Fibroblast of pulmonary artery (primary cell): Measurements from ENCODE around the gene PCID2.

Experiments used
- DNase-seq: peaks from one replicate; pipeline ENCODE4 v3.0.0-alpha.2; 2010; ENCODE audit warnings: low read depth
- H3K4me3 ChIP-seq: replicated peaks from 2 replicates; pipeline ENCODE4 v1.5.1; 2011; ENCODE audit warnings: low read depth, mild to moderate bottlenecking, control low read depth, low read length, moderate library complexity
- TF ChIP-seq, protein P1 (sequence below): IDR thresholded peaks from 2 replicates; pipeline ENCODE4 v1.5.1; 2011; ENCODE audit warnings: mild to moderate bottlenecking, control low read depth, low read length, inconsistent platforms; ENCODE audit errors: missing control alignments

Gene PCID2

GRCh38 chr13:113190181-113190580 lies 18.3 kb downstream of the PCID2 start:
- TF ChIP-seq, protein P1, sequence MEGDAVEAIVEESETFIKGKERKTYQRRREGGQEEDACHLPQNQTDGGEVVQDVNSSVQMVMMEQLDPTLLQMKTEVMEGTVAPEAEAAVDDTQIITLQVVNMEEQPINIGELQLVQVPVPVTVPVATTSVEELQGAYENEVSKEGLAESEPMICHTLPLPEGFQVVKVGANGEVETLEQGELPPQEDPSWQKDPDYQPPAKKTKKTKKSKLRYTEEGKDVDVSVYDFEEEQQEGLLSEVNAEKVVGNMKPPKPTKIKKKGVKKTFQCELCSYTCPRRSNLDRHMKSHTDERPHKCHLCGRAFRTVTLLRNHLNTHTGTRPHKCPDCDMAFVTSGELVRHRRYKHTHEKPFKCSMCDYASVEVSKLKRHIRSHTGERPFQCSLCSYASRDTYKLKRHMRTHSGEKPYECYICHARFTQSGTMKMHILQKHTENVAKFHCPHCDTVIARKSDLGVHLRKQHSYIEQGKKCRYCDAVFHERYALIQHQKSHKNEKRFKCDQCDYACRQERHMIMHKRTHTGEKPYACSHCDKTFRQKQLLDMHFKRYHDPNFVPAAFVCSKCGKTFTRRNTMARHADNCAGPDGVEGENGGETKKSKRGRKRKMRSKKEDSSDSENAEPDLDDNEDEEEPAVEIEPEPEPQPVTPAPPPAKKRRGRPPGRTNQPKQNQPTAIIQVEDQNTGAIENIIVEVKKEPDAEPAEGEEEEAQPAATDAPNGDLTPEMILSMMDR, result no peak
- H3K4me3 ChIP-seq, result no peak overlapping the region
- DNase-seq, result no peak

- no peak overlapping the region for H3K4me3 ChIP-seq
- TF ChIP-seq, protein P1, result no peak
- no peak for DNase-seq
These were observed 20.4 kb downstream of the PCID2 start for GRCh38 chr13:113187883-113188665.

- H3K4me3 ChIP-seq, result no peak overlapping the region
- TF ChIP-seq, protein P1, result no peak
- peak; percentile 99 for DNase-seq
These were observed 21.2 kb downstream of the PCID2 start for GRCh38 chr13:113187263-113187669.

- DNase-seq, result no peak
- no peak overlapping the region for H3K4me3 ChIP-seq
- TF ChIP-seq, protein P1, result no peak
These were observed 22.2 kb downstream of the PCID2 start for GRCh38 chr13:113186061-113186900.

- no peak overlapping the region for H3K4me3 ChIP-seq
- no peak for DNase-seq
- TF ChIP-seq, protein P1, result no peak
These were observed 23.7 kb downstream of the PCID2 start for GRCh38 chr13:113184568-113185440.

GRCh38 chr13:113183450-113184129 lies 24.9 kb downstream of the PCID2 start:
- TF ChIP-seq, protein P1, result no peak
- no peak overlapping the region for H3K4me3 ChIP-seq
- no peak for DNase-seq
